ENCODE measurements around the gene TBC1D9B.

DNA sequence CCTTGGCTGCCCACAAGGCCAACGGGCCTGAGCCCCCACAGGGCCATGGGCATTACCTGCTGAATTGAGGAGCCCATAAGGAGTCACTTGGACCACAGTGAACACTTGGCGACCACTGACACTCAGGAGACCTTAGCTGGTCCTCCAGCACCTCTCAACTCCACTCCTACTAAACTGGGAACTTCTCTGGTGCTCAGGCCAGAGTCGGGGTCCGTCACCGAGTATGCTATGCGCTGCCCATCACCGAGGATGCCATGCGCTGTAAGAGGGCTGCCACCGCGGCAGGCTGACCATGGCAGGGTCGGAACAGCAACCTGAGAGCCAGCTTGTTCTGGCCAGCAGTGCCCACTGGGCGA lies 87.6 kb downstream of the TBC1D9B start:
- TF ChIP-seq, protein P1, sequence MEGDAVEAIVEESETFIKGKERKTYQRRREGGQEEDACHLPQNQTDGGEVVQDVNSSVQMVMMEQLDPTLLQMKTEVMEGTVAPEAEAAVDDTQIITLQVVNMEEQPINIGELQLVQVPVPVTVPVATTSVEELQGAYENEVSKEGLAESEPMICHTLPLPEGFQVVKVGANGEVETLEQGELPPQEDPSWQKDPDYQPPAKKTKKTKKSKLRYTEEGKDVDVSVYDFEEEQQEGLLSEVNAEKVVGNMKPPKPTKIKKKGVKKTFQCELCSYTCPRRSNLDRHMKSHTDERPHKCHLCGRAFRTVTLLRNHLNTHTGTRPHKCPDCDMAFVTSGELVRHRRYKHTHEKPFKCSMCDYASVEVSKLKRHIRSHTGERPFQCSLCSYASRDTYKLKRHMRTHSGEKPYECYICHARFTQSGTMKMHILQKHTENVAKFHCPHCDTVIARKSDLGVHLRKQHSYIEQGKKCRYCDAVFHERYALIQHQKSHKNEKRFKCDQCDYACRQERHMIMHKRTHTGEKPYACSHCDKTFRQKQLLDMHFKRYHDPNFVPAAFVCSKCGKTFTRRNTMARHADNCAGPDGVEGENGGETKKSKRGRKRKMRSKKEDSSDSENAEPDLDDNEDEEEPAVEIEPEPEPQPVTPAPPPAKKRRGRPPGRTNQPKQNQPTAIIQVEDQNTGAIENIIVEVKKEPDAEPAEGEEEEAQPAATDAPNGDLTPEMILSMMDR (IDR thresholded peaks at IDR 0.05), result no peak
- no peak for TF ChIP-seq ZFX (IDR thresholded peaks at IDR 0.05; ENCODE audit: borderline replicate concordance)

Data from 22Rv1 (cell line).